ENCODE results near the gene CUBN. TPM values are rescaled to one million over a fixed set of nuclear protein-coding genes. Genes with fewer than 3 reads are reported as not detected.

Gene CUBN
- total RNA-seq, 2 experiments from 2014 or later = 7.9 to 9.2 TPM

DNA sequence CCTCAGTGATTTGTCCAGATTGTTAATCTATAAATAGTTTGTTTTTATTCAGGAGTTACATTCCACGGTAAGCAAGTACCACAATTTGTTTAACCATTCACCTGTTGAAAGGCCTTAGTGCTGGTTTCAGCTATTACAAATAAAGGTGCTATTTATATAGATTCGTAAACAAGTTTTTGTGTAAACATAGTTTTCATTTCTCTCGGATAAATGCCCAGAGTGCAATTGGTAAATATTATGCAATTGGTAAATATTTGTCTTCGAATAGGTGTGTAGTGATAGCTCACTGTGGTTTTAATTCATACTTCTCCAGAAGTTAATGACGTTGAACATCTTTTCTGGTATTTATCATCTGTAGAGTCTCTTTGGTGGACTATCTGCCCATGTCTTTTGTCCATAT lies 235.9 kb downstream of the CUBN start:
- ATAC-seq (ENCODE audit: poor library complexity) (no peak), DNase-seq (no peak)
- Histone ChIP-seq H3K27me3 (ENCODE audit: control insufficient read depth in 1 of 2, insufficient read depth in 2 of 2, low read length in 2 of 2) (no peaks in the 10 kb centered on the region), H3K9me3 (ENCODE audit: control insufficient read depth in 1 of 2, insufficient read depth in 1 of 2, low read length in 2 of 2) (no peaks in the 10 kb centered on the region), H3K36me3 (ENCODE audit: insufficient read depth, low read length) (no peaks in the 10 kb centered on the region), H3K27ac (ENCODE audit: low read depth in 1 of 2, low read length in 2 of 2) (no peak overlapping the region), H3K4me1 (ENCODE audit: insufficient read depth, low read length) (peaks cover 3% of the 10 kb centered on the region), H3K4me3 (ENCODE audit: low read length) (no peak overlapping the region)
- Mint-ChIP-seq H3K27ac (no peak overlapping the region), H3K27me3 (no peaks in the 10 kb centered on the region), H3K4me3 (no peak overlapping the region), H3K36me3 (ENCODE audit: low read depth) (peaks cover 13% of the 10 kb centered on the region), H3K9me3 (no peaks in the 10 kb centered on the region), H3K4me1 (ENCODE audit: low read depth) (peaks cover 10% of the 10 kb centered on the region)
- intact Hi-C loops (cut with DNase I, micrococcal nuclease) = loop anchor here in 1 of 2 experiments (5.0 kb wide), 1 partner anchor 349 kb away; no protein-coding TSS in a partner anchor
- TF ChIP-seq, protein P1, sequence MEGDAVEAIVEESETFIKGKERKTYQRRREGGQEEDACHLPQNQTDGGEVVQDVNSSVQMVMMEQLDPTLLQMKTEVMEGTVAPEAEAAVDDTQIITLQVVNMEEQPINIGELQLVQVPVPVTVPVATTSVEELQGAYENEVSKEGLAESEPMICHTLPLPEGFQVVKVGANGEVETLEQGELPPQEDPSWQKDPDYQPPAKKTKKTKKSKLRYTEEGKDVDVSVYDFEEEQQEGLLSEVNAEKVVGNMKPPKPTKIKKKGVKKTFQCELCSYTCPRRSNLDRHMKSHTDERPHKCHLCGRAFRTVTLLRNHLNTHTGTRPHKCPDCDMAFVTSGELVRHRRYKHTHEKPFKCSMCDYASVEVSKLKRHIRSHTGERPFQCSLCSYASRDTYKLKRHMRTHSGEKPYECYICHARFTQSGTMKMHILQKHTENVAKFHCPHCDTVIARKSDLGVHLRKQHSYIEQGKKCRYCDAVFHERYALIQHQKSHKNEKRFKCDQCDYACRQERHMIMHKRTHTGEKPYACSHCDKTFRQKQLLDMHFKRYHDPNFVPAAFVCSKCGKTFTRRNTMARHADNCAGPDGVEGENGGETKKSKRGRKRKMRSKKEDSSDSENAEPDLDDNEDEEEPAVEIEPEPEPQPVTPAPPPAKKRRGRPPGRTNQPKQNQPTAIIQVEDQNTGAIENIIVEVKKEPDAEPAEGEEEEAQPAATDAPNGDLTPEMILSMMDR (IDR thresholded peaks at IDR 0.05) = no peak
- POLR2A ChIA-PET = no interaction called here
- CTCF ChIA-PET = no interaction called here

GRCh38 chr10:16891375-16892313 lies 238.0 kb downstream of the CUBN start:
- intact Hi-C loops (cut with DNase I, micrococcal nuclease) = loop anchor here in 1 of 2 experiments (5.0 kb wide), 1 partner anchor 351 kb away; no protein-coding TSS in a partner anchor
- no peak overlapping the region for H3K27ac ChIP-seq (ENCODE audit: low read depth in 1 of 2, low read length in 2 of 2)
- Mint-ChIP-seq H3K9me3 (no peaks in the 10 kb centered on the region), H3K27me3 (no peaks in the 10 kb centered on the region), H3K4me1 (ENCODE audit: low read depth) (peaks cover 10% of the 10 kb centered on the region), H3K36me3 (ENCODE audit: low read depth) (peaks cover 11% of the 10 kb centered on the region), H3K4me3 (peak overlapping the region; percentile 47), H3K27ac (peak overlapping the region; percentile 22)
- ATAC-seq (ENCODE audit: poor library complexity) (peak; percentile 58), DNase-seq (peak in 11 of 14 experiments; percentile 9 to 71 (median 19))
- ChIA-PET CTCF (no interaction called here), POLR2A (no interaction called here)
- peaks cover 3% of the 10 kb centered on the region for H3K4me1 ChIP-seq (ENCODE audit: insufficient read depth, low read length)
- TF ChIP-seq, protein P1 (IDR thresholded peaks at IDR 0.05) = peak; percentile 17
- no peaks in the 10 kb centered on the region for H3K27me3 ChIP-seq (ENCODE audit: control insufficient read depth in 1 of 2, insufficient read depth in 2 of 2, low read length in 2 of 2)
- no peaks in the 10 kb centered on the region for H3K9me3 ChIP-seq (ENCODE audit: control insufficient read depth in 1 of 2, insufficient read depth in 1 of 2, low read length in 2 of 2)
- H3K4me3 ChIP-seq (ENCODE audit: low read length) = peak overlapping the region; percentile 15
- no peaks in the 10 kb centered on the region for H3K36me3 ChIP-seq (ENCODE audit: insufficient read depth, low read length)

DNA sequence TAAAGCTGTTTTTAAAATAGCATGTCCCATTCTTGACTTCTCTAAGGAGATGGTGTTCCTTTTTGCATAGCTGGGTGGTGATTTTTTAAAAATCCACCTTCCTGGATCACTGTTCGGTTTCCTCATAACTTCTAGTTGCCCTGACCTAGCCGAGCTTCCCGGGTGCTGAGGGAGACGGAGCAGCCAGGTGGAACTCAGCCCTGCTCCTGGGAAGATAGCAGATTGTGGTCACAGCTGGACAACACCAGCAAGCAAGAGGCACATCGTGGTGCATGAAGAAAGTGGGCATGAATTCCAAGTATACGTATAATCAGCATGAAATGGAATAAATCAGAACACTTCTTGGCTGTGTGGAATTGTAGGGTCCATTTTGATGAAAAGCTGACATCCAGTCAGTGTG lies 238.9 kb downstream of the CUBN start:
- Histone ChIP-seq H3K4me3 (ENCODE audit: low read length) (no peak overlapping the region), H3K4me1 (ENCODE audit: insufficient read depth, low read length) (peaks cover 3% of the 10 kb centered on the region), H3K27ac (ENCODE audit: low read depth in 1 of 2, low read length in 2 of 2) (no peak overlapping the region), H3K27me3 (ENCODE audit: control insufficient read depth in 1 of 2, insufficient read depth in 2 of 2, low read length in 2 of 2) (no peaks in the 10 kb centered on the region), H3K36me3 (ENCODE audit: insufficient read depth, low read length) (no peaks in the 10 kb centered on the region), H3K9me3 (ENCODE audit: control insufficient read depth in 1 of 2, insufficient read depth in 1 of 2, low read length in 2 of 2) (no peaks in the 10 kb centered on the region)
- ATAC-seq (ENCODE audit: poor library complexity) (no peak), DNase-seq (no peak)
- H3K27ac Mint-ChIP-seq = no peak overlapping the region
- peaks cover 5% of the 10 kb centered on the region for H3K36me3 Mint-ChIP-seq (ENCODE audit: low read depth)
- TF ChIP-seq, protein P1 (IDR thresholded peaks at IDR 0.05) = no peak
- no peaks in the 10 kb centered on the region for H3K9me3 Mint-ChIP-seq
- CTCF ChIA-PET = no interaction called here
- intact Hi-C loops (cut with DNase I, micrococcal nuclease) = loop anchor here in 1 of 2 experiments (5.0 kb wide), 1 partner anchor 352 kb away; no protein-coding TSS in a partner anchor
- POLR2A ChIA-PET = no interaction called here
- H3K4me3 Mint-ChIP-seq = no peak overlapping the region
- no peaks in the 10 kb centered on the region for H3K27me3 Mint-ChIP-seq
- H3K4me1 Mint-ChIP-seq (ENCODE audit: low read depth) = peaks cover 10% of the 10 kb centered on the region

Data from CD4-positive, alpha-beta T cell (primary cell).